Measurements from ENCODE around the gene MRPS22.

Gene MRPS22

GRCh38 chr3:139320551-139321309 lies 23.1 kb upstream of the MRPS22 start:
- Histone ChIP-seq H3K27me3 (no peaks in the 10 kb centered on the region; the same call in 1 of the 2 replicates), H3K4me1 (peaks cover 13% of the 10 kb centered on the region), H3K4me3 (ENCODE audit: low read depth, low read length) (no peak overlapping the region), H3K9me3 (no peaks in the 10 kb centered on the region), H3K36me3 (no peaks in the 10 kb centered on the region)
- no peak for DNase-seq
- TF ChIP-seq CTCF (IDR thresholded peaks at IDR 0.05; ENCODE audit: low read depth, low read length) = no peak

- TF ChIP-seq CTCF (IDR thresholded peaks at IDR 0.05; ENCODE audit: low read depth, low read length) = no peak
- no peaks in the 10 kb centered on the region for H3K36me3 ChIP-seq
- no peak overlapping the region for H3K4me3 ChIP-seq (ENCODE audit: low read depth, low read length)
- no peak for DNase-seq
- peaks cover 13% of the 10 kb centered on the region for H3K4me1 ChIP-seq
- no peaks in the 10 kb centered on the region; the same call in 1 of the 2 replicates for H3K27me3 ChIP-seq
- H3K9me3 ChIP-seq = no peaks in the 10 kb centered on the region
Observed at GRCh38 chr3:139322346-139322745, 21.5 kb upstream of the MRPS22 start.

GRCh38 chr3:139323146-139323545 lies 20.7 kb upstream of the MRPS22 start:
- TF ChIP-seq CTCF (IDR thresholded peaks at IDR 0.05; ENCODE audit: low read depth, low read length) = no peak
- Histone ChIP-seq H3K4me1 (peaks cover 7% of the 10 kb centered on the region), H3K9me3 (no peaks in the 10 kb centered on the region), H3K36me3 (no peaks in the 10 kb centered on the region), H3K4me3 (ENCODE audit: low read depth, low read length) (no peak overlapping the region), H3K27me3 (no peaks in the 10 kb centered on the region; the same call in 1 of the 2 replicates)
- DNase-seq = no peak

GRCh38 chr3:139324456-139324855 lies 19.4 kb upstream of the MRPS22 start:
- Histone ChIP-seq H3K4me1 (no peaks in the 10 kb centered on the region), H3K9me3 (no peaks in the 10 kb centered on the region), H3K4me3 (ENCODE audit: low read depth, low read length) (no peak overlapping the region), H3K36me3 (no peaks in the 10 kb centered on the region), H3K27me3 (no peaks in the 10 kb centered on the region; the same call in 1 of the 2 replicates)
- no peak for DNase-seq
- TF ChIP-seq CTCF (IDR thresholded peaks at IDR 0.05; ENCODE audit: low read depth, low read length) = no peak

- TF ChIP-seq CTCF (IDR thresholded peaks at IDR 0.05; ENCODE audit: low read depth, low read length) = no peak
- Histone ChIP-seq H3K4me1 (no peaks in the 10 kb centered on the region), H3K36me3 (no peaks in the 10 kb centered on the region), H3K27me3 (peaks cover 7% of the 10 kb centered on the region), H3K9me3 (no peaks in the 10 kb centered on the region), H3K4me3 (ENCODE audit: low read depth, low read length) (no peak overlapping the region)
- DNase-seq = no peak
Observed at GRCh38 chr3:139325551-139325950, 18.3 kb upstream of the MRPS22 start.

- H3K4me1 ChIP-seq = no peaks in the 10 kb centered on the region
- no peak for DNase-seq
- H3K4me3 ChIP-seq (ENCODE audit: low read depth, low read length) = no peak overlapping the region
- H3K27me3 ChIP-seq = peaks cover 10% of the 10 kb centered on the region
- H3K36me3 ChIP-seq = no peaks in the 10 kb centered on the region
- no peaks in the 10 kb centered on the region for H3K9me3 ChIP-seq
- TF ChIP-seq CTCF (IDR thresholded peaks at IDR 0.05; ENCODE audit: low read depth, low read length) = no peak
Observed at GRCh38 chr3:139326131-139326530, 17.7 kb upstream of the MRPS22 start.
